IMR-90 (cell line): ENCODE results near the gene PPP3CA. TPM values are rescaled to one million over a fixed set of nuclear protein-coding genes. Genes with fewer than 3 reads are reported as not detected.

Experiments used
- ATAC-seq: fragments of 200-7000 bp; cut with Tn5 transposase; 2 replicates; pipeline ENCODE4 v1.9.1; 2020; ENCODE audit warnings: low read depth, mild to moderate bottlenecking, moderate library complexity
- BruUV-seq: library from RNA; stranded (reverse); fragments of 400-500 nt; replicated peaks from 2 replicates; lab custom pipeline; 2021; lab: Mats Ljungman, UMichigan
- CTCF ChIA-PET: fragments of 300-600 bp; formaldehyde crosslinking; extraction: SDS; loops from one replicate; lab custom pipeline; 2021; ENCODE audit warnings: antibody characterized with exemption; lab: Yijun Ruan, JAX
- POLR2A ChIA-PET: fragments of 300-600 bp; sonication (Branson Sonifier 250); formaldehyde crosslinking; loops from one replicate; lab custom pipeline; 2022; ENCODE audit warnings: antibody characterized with exemption; ENCODE audit not compliant: unreplicated experiment; lab: Charles Lee
- DNase-seq: peaks from one replicate; pipeline ENCODE4 v3.0.0; 2013
- H2AFZ ChIP-seq: replicated peaks from 2 replicates; pipeline ENCODE3; 2013; ENCODE audit warnings: low read length, mild to moderate bottlenecking; ENCODE audit not compliant: poor library complexity
- H2AK5ac ChIP-seq: 2 replicates; pipeline ENCODE4 v1.6.1; 2013; ENCODE audit warnings: low read depth, low read length, inconsistent platforms
- H2AK9ac ChIP-seq: replicated peaks from 2 replicates; pipeline ENCODE3; 2013; ENCODE audit warnings: mild to moderate bottlenecking, low read depth, low read length, moderate library complexity; ENCODE audit not compliant: poor library complexity
- H2BK120ac ChIP-seq: 2 replicates; pipeline ENCODE4 v1.6.1; 2013; ENCODE audit warnings: low read depth, low read length, inconsistent platforms
- H2BK15ac ChIP-seq: 3 replicates; pipeline ENCODE4 v1.6.1; 2013; ENCODE audit warnings: low read depth, low read length, inconsistent platforms
- H2BK20ac ChIP-seq: 2 replicates; pipeline ENCODE4 v1.6.1; 2013; ENCODE audit warnings: low read depth, mild to moderate bottlenecking, inconsistent platforms, low read length, moderate library complexity
- H2BK5ac ChIP-seq: 2 replicates; pipeline ENCODE4 v1.6.1; 2013; ENCODE audit warnings: mild to moderate bottlenecking, low read depth, low read length, inconsistent platforms; ENCODE audit not compliant: poor library complexity, severe bottlenecking
- H3K14ac ChIP-seq: replicated peaks from 2 replicates; pipeline ENCODE4 v1.6.1; 2013; ENCODE audit warnings: low read depth, low read length, inconsistent platforms
- H3K18ac ChIP-seq: 2 replicates; pipeline ENCODE4 v1.6.1; 2013; ENCODE audit warnings: low read depth, low read length, control low read depth
- H3K23ac ChIP-seq: 2 replicates; pipeline ENCODE4 v1.6.1; 2013; ENCODE audit warnings: low read depth, low read length, inconsistent platforms
- H3K27ac ChIP-seq: 2 replicates; pipeline ENCODE4 v1.5.1; 2013; ENCODE audit warnings: mild to moderate bottlenecking, control low read depth, low read length; ENCODE audit not compliant: insufficient read depth
- H3K27me3 ChIP-seq: 2 replicates; pipeline ENCODE4 v1.6.1; 2013; ENCODE audit warnings: low read length; ENCODE audit not compliant: control insufficient read depth, insufficient read depth
- H3K36me3 ChIP-seq: 2 replicates; pipeline ENCODE4 v1.6.1; 2013; ENCODE audit warnings: low read length, mixed read lengths; ENCODE audit not compliant: control insufficient read depth, insufficient read depth
- H3K4ac ChIP-seq: 2 replicates; pipeline ENCODE4 v1.6.1; 2013; ENCODE audit warnings: low read depth, low read length, inconsistent platforms
- H3K4me1 ChIP-seq: 2 replicates; pipeline ENCODE4 v1.6.1; 2013; ENCODE audit warnings: low read length, mixed read lengths; ENCODE audit not compliant: control insufficient read depth, insufficient read depth
- H3K4me2 ChIP-seq: 2 replicates; pipeline ENCODE4 v1.6.1; 2013; ENCODE audit warnings: low read depth, mild to moderate bottlenecking, control low read depth, low read length, moderate library complexity
- H3K4me3 ChIP-seq: 2 replicates; pipeline ENCODE4 v1.5.1; 2013; ENCODE audit warnings: low read depth, mild to moderate bottlenecking, control low read depth, low read length, moderate library complexity; ENCODE audit not compliant: insufficient read depth
- H3K56ac ChIP-seq: 2 replicates; pipeline ENCODE4 v1.6.1; 2013; ENCODE audit warnings: low read length, inconsistent platforms; ENCODE audit not compliant: insufficient read depth; ENCODE audit errors: extremely low read depth
- H3K79me1 ChIP-seq, 2 experiments: 2 replicates each; pipeline ENCODE4 v1.6.1; 2013; ENCODE audit warnings: low read length in 2 of 2, inconsistent platforms in 1 of 2, low read depth in 1 of 2
- H3K9ac ChIP-seq: 2 replicates; pipeline ENCODE4 v1.6.1; 2013; ENCODE audit warnings: low read depth, low read length, control low read depth
- H3K9me1 ChIP-seq: 2 replicates; pipeline ENCODE4 v1.6.1; 2013; ENCODE audit warnings: low read length, inconsistent platforms; ENCODE audit not compliant: insufficient read depth
- H3K9me3 ChIP-seq: 2 replicates; pipeline ENCODE4 v1.6.1; 2013; ENCODE audit warnings: low read length; ENCODE audit not compliant: control insufficient read depth, insufficient read depth
- H4K20me1 ChIP-seq: 2 replicates; pipeline ENCODE4 v1.6.1; 2013; ENCODE audit warnings: low read length, inconsistent platforms; ENCODE audit not compliant: insufficient read depth
- H4K5ac ChIP-seq: 2 replicates; pipeline ENCODE4 v1.6.1; 2013; ENCODE audit warnings: mild to moderate bottlenecking, low read depth, low read length, control low read depth
- H4K8ac ChIP-seq, 2 experiments: 2 replicates each; pipeline ENCODE4 v1.6.1; 2013; ENCODE audit warnings: low read depth in 2 of 2, low read length in 2 of 2, control low read depth in 1 of 2, inconsistent platforms in 1 of 2
- H4K91ac ChIP-seq: 2 replicates; pipeline ENCODE4 v1.6.1; 2013; ENCODE audit warnings: low read depth, low read length, inconsistent platforms; ENCODE audit not compliant: insufficient read depth
- FOS ChIP-seq: fragments of 150-350 bp; IDR thresholded peaks from 2 replicates; pipeline ENCODE4 v1.6.1; 2016; ENCODE audit warnings: low read depth, low read length
- dilution Hi-C: fragments of 300-500 bp; cut with HindIII; formaldehyde crosslinking; loops from one replicate; pipeline ENCODE4 v1.14.3; 2018; ENCODE audit warnings: low sequenced_read_pairs; ENCODE audit not compliant: unreplicated experiment
- in situ Hi-C: fragments of 300-500 bp; cut with MboI; formaldehyde crosslinking; loops from 3 replicates; pipeline ENCODE4 v1.14.3; 2019; ENCODE audit warnings: low sequenced_read_pairs, inconsistent platforms, mixed read lengths
- intact Hi-C: fragments of 100-400 bp; cut with micrococcal nuclease; formaldehyde crosslinking; loops from 2 replicates; pipeline ENCODE4 v1.10.0; 2022
- polyA plus RNA-seq, 3 experiments: library from polyadenylated mRNA; depleted of rRNA; stranded (reverse); fragments of >200 nt; gene quantifications; 2 replicates each; pipeline ENCODE4 v1.2.3, GENCODE V29; 2012; ENCODE audit warnings: low replicate concordance in 1 of 3
- total RNA-seq: library from RNA; depleted of rRNA; stranded (reverse); fragments of >200 nt; gene quantifications from 2 replicates; pipeline ENCODE4 v1.2.3, GENCODE V29; 2012
- TF ChIP-seq, protein P1 (sequence below): fragments of 150-350 bp; IDR thresholded peaks from 2 replicates; pipeline ENCODE4 v1.6.1; 2017; ENCODE audit warnings: mild to moderate bottlenecking, antibody characterized with exemption, low read length, low read depth

Gene PPP3CA
- total and polyA plus RNA-seq, 2 of the 4 experiments (the other 2 are of a cell fraction): 14.5 to 48.6 TPM

DNA sequence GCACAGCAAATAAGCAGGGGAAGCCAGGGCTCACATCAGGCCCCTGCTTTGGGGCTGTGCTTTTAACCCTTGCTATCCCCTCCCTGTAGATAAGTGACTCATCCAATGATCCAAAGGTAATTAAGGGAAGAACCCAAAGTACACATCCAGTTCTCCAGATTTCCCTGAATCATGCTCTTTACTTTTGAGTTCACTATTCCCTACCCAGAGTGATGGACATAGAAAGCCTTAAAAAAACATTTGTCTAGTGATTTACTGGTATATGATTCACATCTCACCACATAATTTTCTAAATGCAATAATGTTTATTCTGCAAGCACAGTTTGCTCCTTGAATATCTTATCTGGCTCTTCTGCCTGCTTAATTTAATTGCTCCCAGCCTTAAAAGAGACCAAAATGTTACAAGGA is 136.2 kb downstream of the PPP3CA start:
- H4K8ac ChIP-seq: no peak overlapping the region
- TF ChIP-seq FOS: no peak
- TF ChIP-seq, protein P1, sequence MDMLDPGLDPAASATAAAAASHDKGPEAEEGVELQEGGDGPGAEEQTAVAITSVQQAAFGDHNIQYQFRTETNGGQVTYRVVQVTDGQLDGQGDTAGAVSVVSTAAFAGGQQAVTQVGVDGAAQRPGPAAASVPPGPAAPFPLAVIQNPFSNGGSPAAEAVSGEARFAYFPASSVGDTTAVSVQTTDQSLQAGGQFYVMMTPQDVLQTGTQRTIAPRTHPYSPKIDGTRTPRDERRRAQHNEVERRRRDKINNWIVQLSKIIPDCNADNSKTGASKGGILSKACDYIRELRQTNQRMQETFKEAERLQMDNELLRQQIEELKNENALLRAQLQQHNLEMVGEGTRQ: no peak
- H4K5ac ChIP-seq: no peak overlapping the region
- H2AK9ac ChIP-seq: no peak overlapping the region
- no peak overlapping the region for H3K4me3 ChIP-seq
- H2AK5ac ChIP-seq: no peak overlapping the region
- H3K4ac ChIP-seq: no peak overlapping the region
- H2BK120ac ChIP-seq: no peak overlapping the region
- H3K9me3 ChIP-seq: no peaks in the 10 kb centered on the region
- peaks cover 10 to 25% of the 10 kb centered on the region in 2 experiments for H3K79me1 ChIP-seq
- in situ Hi-C loops: no loop called here
- no peaks in the 10 kb centered on the region for H3K9me1 ChIP-seq
- dilution Hi-C loops: no loop called here
- H4K20me1 ChIP-seq: peaks cover 10% of the 10 kb centered on the region; the same call in 1 of the 2 replicates
- H3K9ac ChIP-seq: no peak overlapping the region
- H3K36me3 ChIP-seq: no peaks in the 10 kb centered on the region
- peak overlapping the region; percentile 17; the same call in 1 of the 2 replicates for H3K4me2 ChIP-seq
- H2BK15ac ChIP-seq: no peak overlapping the region
- H3K23ac ChIP-seq: no peak overlapping the region
- peak; percentile 46 for ATAC-seq
- no peaks in the 10 kb centered on the region for H3K27me3 ChIP-seq
- H4K91ac ChIP-seq: no peak overlapping the region
- no peak overlapping the region for H3K56ac ChIP-seq
- intact Hi-C loops: no loop called here
- no peak overlapping the region; the same call in 1 of the 2 replicates for H3K14ac ChIP-seq
- no peak overlapping the region for H3K18ac ChIP-seq
- no peak overlapping the region for H2BK5ac ChIP-seq
- CTCF ChIA-PET: interaction anchor here (1.1 kb wide), 1 partner anchor 18 kb away, joined by 3 read pairs; no protein-coding TSS in a partner anchor
- no TSS peak for BruUV-seq
- no peak overlapping the region for H2AFZ ChIP-seq
- H3K4me1 ChIP-seq: peaks cover 3% of the 10 kb centered on the region
- H2BK20ac ChIP-seq: no peak overlapping the region
- DNase-seq: peak; percentile 58
- POLR2A ChIA-PET: no interaction called here
- no peak overlapping the region for H3K27ac ChIP-seq
